GM19351 (cell line): Measurements from ENCODE around the gene DLG2.

Experiments used
- ATAC-seq: cut with Tn5 transposase; IDR thresholded peaks from one replicate; pipeline ENCODE4 v1.9.1; 2021; ENCODE audit warnings: mild to moderate bottlenecking, moderate library complexity; ENCODE audit not compliant: unreplicated experiment

Gene DLG2

GRCh38 chr11:84103096-84103495 is 1524.0 kb downstream of the DLG2 start:
- no peak for ATAC-seq

- ATAC-seq: no peak
These were observed 1530.0 kb downstream of the DLG2 start for GRCh38 chr11:84097186-84097585.

- no peak for ATAC-seq
These were observed 1535.7 kb downstream of the DLG2 start for GRCh38 chr11:84091212-84091986.

GRCh38 chr11:84089072-84090057 is 1537.8 kb downstream of the DLG2 start:
- ATAC-seq: no peak

- ATAC-seq: no peak
These were observed 1555.3 kb downstream of the DLG2 start for GRCh38 chr11:84071851-84072250.

GRCh38 chr11:84069048-84069447 is 1558.1 kb downstream of the DLG2 start:
- ATAC-seq: no peak

GRCh38 chr11:84061726-84062125 is 1565.4 kb downstream of the DLG2 start:
- no peak for ATAC-seq

- no peak for ATAC-seq
These were observed 1570.3 kb downstream of the DLG2 start for GRCh38 chr11:84056653-84057376.

- no peak for ATAC-seq
These were observed 1582.0 kb downstream of the DLG2 start for GRCh38 chr11:84045146-84045545.

- ATAC-seq: no peak
These were observed 1582.4 kb downstream of the DLG2 start for GRCh38 chr11:84044706-84045105.

GRCh38 chr11:84036664-84037194 is 1590.4 kb downstream of the DLG2 start:
- ATAC-seq: no peak

GRCh38 chr11:84035645-84036044 is 1591.5 kb downstream of the DLG2 start:
- no peak for ATAC-seq

- ATAC-seq: no peak
These were observed 1592.7 kb downstream of the DLG2 start for GRCh38 chr11:84034484-84034883.

- no peak for ATAC-seq
These were observed 1602.9 kb downstream of the DLG2 start for GRCh38 chr11:84024266-84024665.

- no peak for ATAC-seq
These were observed 1604.4 kb downstream of the DLG2 start for GRCh38 chr11:84022695-84023094.

- ATAC-seq: no peak
These were observed 1604.9 kb downstream of the DLG2 start for GRCh38 chr11:84022201-84022600.

GRCh38 chr11:84021291-84021690 is 1605.9 kb downstream of the DLG2 start:
- ATAC-seq: no peak

- no peak for ATAC-seq
These were observed 1607.5 kb downstream of the DLG2 start for GRCh38 chr11:84019571-84020194.

- no peak for ATAC-seq
These were observed 1612.6 kb downstream of the DLG2 start for GRCh38 chr11:84014539-84014938.

- no peak for ATAC-seq
These were observed 1614.8 kb downstream of the DLG2 start for GRCh38 chr11:84012171-84012826.
